HG02642 (cell line): Measurements from ENCODE around the gene TRAF1.

Experiments used
- ATAC-seq: cut with Tn5 transposase; IDR thresholded peaks from one replicate; pipeline ENCODE4 v1.9.1; 2021; ENCODE audit warnings: mild to moderate bottlenecking; ENCODE audit not compliant: unreplicated experiment, poor library complexity

Gene TRAF1

DNA sequence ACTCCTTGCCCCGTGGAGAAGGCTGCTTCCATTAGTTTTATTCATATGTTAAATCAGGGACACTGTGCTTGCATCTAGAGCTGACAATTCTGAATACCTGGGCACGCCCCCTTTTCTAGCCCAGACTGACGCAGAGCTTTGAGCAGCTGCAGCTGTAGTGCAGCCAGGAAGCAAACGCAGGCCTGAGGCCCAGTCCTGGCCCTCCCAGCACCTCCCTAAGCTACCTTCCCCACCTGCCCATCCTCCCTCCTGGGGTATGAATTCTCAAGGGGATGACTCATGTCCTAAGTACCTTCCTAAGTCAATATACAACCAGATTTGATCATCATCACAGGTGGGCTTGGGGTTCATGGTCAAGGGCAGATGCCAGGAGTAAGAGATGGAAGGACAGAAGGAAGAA lies 53.1 kb downstream of the TRAF1 start:
- no peak for ATAC-seq

DNA sequence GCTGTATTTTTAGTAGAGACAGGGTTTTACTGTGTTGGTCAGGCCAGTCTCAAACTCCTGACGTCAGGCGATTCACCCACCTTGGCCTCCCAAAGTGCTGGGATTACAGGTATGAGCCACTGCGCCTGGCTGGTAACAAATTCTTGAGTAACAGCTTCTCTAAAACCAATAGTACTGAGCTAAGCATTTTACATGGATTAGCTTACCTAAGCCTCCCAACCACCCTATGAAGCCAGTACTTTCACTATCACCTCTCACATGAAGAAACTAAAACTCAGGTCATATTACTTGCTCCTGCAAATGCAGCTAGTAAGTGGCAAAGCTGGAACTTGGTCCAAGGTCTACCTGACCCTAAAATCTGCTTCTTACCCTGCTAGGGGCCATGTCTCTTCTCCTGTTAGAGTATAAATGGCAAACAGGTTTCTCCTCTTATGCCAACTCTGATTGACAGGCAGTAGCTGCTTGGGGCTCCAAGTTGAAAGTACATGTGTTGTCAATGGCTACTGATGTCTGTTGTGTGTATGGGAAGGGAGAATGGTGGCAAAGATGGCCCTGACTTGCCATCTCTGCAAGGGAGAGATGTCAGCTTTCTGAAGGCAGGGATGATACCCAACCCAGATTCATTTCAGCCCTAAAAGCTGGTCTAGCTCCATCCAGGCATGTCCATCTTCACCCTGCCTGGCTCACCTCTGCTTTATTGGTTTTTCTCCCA lies 53.6 kb downstream of the TRAF1 start:
- ATAC-seq, result no peak

DNA sequence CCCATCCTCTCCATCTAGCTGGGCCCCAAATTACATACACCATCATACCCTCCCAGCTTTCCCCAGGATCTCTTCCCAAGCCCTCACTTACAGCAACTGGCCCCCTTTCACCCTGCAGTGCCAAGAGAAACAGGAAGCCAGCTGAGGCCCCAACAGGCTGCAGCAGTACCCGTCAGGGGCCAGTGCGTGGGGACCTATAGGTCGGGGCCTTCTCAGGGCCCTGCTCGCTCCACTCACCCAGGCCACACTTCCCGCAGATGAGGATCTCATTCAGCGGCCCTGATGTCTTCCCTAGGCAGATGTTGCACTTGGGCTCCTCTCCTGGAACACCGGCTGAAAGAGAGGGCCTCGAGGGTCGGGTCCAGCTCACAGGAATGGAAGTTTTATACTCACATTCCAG lies 56.4 kb downstream of the TRAF1 start:
- no peak for ATAC-seq

DNA sequence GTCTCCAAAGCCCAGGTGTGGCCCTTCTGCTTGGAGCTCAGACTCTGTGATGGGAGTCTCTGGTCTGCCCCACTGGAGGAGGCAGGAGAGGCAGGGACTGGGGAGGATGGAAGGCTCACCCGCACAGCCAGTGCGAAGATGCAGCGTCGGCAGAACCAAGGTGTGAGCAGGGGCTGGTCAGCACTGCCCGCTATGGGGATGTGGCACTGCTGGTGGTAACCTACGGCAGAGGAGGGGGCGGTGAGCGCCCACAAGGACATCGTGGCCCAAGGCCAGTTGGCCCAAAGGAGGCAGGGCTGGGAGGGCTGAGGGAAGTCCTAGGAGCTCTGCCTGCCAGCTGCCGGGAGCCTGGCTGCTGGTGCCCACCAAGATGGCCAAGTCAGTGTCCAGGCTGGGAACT lies 56.9 kb downstream of the TRAF1 start:
- no peak for ATAC-seq

DNA sequence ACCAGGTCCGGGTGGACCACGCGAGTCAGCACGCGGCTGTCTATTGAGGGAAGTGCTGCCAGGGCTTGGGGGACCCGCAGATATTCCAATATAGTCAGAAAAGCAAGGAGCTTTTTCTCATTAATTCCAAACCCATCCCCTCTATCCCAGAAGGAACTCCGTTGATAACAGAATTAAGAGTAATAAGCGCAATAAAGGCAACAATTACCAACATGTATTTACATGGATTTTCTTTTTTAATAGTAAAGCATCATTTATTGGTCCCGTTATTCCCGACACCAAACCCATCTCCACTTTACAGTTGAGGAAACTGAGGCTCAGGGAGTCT lies 57.3 kb downstream of the TRAF1 start:
- no peak for ATAC-seq

DNA sequence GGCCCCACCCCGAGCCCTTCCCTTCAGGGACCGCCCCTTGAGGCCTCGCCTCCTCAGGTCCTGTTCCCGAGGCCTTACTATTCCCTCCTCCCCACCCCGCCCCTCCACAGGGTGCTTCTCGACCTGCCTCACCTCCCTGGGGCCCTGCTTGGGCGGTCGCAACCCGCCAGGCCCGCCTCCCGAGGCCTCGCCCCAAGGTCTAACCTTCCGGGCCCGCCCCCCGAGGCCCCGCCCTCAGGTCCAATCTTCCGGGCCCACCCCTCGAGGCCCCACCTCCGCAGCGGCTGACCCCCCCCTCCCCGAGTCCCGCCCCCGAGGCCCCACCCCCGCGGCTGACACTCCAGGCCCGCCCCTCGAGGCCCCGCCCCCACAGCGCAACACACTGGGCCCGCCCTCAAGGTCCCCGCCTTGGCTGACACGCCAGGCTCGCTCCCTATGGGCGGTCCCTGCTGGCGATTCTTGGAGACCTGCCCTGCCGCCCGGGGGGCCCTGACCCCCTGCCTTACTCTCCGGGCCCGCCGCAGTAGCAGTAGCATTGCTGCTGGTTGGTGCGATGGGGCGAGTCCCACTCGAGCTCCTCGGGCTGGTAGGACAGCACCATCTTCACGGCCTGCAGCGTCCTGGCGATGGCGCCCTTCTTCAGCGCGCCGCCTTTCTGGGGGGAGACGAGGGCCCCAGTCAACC lies 57.8 kb downstream of the TRAF1 start:
- ATAC-seq, result peak; percentile 88

DNA sequence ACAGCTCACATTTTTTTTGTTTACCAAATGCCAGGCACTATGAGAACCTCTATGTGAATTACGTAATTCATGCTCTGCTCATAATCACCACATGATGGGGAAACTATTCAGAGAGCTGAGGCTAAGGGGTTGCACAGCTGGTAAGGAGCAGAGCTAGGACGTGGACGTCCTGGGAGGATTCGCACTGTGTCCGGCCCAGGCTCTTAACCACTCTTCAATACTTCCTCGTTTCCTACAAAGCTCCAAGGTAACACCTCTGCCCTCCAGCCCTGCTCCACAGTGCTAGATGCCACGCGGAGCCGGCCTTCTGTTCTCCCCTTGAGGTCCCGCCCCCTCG lies 58.3 kb downstream of the TRAF1 start:
- ATAC-seq, result no peak

DNA sequence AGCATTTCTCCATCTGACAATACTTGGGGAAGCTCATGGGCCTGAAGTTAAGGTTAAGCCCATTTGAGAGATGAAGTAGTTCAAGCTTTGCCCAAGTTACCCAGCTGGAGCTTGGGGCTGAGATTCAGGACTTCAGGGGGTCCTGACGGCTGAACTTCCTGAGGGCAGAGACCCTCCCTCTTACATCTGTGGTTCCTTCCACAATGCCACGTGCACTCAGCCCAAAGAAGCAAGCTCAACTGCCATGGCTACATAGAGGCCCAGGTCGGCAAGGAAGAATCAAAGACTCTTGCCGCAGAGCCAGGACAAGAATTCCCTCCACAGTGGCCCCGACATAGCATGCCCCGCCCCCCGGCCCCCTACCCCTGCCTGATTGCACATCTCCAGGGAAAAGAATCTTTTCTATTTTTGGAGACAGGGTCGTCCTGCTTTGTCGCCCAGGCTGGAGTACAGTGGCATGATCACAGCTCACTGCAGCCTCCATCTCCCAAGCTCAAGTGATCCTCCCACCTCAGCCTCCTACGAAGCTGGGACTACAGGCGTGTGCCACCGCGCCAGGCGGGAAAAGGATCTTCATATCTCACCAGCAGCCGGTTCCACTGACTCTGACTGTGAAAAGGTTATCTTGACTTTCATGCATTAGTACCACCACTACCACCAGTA lies 58.8 kb downstream of the TRAF1 start:
- ATAC-seq, result no peak

DNA sequence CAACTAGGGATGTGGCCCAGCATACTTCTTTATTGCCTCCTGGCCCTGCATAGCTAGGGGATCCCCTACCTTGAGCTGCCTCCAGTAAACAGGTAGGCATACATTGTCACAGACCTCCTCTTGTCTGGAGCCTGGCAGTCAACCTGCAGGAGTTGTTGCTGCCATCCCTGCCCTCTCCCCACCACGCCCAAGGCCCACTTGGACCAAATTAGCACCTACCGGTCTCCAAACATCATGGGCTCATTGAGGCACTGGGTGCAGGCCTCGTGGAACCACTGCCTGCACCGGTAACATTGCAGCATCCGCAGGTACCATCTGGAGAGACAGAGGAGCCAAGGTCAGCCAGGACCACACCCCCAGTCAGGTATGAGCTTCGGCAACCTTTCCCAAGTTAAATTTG lies 59.9 kb downstream of the TRAF1 start:
- no peak for ATAC-seq

DNA sequence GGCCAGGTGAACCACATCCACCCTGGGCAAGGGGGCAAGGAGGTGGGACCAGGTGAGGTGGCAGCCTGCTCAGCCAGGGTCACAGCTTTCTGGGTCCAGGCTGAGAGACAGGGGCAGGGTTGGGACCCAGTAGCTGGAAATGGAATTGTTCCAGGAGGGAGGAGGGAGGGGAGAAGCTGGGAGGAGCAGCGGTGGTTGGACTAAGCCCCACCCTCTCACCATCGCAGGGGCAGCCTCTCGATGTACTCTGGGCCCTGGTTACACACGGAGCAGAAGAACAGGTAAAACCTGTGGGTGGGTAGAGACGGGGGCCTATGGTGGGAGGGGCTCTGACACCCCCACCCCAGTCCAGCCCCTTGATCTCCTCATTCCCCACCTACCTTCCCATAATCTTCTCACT lies 60.8 kb downstream of the TRAF1 start:
- no peak for ATAC-seq

DNA sequence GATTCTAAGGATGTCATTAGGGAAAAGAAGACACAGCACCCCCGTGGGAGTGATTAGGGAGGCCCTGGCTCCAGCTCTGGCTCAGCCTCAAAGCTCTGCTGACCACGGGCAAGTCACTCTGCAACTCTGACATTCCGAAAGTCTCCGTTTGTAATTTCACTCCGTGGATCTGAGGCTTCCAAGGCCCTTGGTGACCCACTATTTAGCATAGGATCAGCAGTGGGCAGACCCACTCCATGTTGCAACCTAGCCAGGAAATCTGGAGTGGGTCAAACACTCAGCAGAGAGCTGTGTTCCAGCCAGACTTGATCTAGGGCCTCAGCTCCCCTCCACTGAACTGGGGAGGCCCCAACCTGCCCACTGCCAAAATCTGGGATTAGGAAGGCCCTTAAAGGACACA lies 61.4 kb downstream of the TRAF1 start:
- ATAC-seq, result no peak

DNA sequence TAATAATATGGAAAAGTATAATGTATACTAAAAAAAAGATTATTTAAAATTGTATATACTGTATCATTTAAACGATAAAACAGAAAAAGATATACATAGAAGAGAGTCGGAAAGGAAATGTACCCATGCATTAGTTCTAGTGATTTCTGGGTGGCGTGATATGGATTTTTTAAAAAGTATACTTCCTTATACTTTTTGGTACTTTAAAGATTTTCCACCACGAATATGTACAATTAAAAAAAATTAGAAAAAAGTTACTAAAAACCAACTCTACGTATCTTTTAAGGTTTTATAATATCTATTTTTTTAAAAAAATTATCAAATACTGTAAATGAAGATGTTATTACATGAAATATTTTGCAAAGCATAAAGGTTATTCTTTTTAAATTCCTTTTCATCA lies 61.9 kb downstream of the TRAF1 start:
- ATAC-seq, result no peak

DNA sequence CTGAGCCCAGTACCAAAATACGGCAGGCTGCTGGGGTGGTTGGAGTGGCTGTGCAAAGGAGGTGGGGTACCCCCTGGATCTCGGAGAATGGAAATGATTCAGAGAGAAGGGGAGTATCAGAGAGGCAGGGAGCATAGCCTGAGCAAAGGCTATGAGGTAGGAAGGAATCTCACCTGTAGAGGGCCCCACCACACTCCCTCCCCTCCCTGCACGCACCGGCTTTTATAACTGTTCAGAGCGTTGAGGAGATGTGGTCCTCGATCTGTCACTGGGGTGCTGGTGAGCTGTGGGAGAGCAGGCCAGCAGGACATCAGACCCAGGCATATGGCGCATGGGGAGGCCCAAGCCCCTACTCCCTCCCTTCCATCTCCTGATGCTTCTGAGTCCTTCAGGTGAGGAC lies 62.8 kb downstream of the TRAF1 start:
- no peak for ATAC-seq

DNA sequence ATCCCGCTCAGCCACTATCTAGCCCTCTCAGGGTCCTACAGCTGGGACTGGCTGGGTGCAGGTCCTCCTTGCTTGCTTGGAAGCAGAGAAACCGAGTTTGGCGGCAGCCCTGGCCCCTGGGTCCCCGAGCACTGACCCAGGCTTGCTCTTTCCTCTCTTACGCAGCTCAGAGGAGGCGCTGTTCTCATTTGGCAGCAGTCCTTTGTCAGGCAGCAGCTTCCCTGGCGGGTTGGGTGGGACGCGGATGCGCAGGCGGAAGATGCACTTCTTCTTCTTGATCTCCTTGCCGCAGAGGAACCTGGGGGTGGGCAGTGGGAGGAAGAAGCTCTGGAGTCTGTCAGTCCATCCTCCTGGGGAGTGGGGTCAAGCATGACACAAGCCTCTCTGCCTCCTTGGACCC lies 64.1 kb downstream of the TRAF1 start:
- no peak for ATAC-seq

DNA sequence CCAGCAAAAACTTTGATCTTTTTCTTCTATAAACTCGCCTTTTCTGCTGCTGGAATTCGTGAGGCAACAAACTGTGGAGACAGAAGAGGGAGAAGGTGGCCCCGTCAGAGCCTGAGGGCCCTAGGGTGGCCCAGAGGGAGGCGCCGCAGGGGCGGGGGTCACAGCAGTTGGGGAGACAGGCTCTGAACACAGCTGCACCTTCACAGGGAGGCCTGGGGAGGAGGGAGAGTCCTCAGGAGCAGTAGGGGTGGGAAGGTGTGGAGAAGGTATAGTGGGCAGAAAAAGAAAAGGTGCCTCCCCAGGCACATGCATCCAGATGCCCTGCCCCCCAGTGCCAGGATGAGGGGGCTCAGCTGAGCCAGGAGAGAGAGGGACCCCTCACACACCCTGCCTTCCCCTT lies 64.7 kb downstream of the TRAF1 start:
- no peak for ATAC-seq

DNA sequence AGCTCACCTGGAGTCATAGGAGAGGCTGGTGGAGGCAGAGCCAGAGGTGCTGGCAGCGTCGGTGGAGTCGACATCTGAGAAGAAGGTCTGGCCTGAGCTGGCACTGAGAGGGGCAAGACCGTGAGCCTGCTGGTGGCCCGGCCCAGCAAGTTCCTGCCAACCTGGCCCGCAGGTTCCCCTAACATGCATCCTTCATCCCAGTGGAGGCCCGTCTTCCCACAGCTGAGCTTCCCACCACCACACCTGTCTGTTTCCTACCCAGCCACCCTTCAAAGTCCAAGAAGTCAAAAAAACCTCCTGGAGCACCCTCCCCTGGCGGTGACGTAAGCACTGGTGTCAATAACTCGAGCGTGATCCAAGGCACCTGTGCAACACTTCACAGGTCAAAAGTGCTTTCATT lies 66.5 kb downstream of the TRAF1 start:
- ATAC-seq, result no peak

DNA sequence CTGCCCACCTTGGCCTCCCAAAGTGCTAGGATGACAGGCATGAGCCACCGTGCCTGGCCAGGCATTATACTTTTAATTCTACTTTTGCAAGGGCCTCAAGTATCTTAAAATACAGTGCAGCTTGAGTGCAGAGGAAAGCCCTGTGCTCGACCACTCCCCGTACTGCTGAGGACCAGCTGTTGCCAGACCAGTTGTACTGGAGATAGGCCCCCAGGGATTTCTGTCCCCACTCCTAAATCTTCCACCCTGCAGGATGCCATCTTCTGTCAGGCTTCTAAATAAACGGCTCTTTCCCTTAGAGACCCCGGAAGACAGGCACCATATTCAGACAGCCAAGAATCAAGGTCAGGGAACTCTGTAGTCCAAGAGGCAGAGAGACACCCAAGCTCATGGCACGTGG lies 67.2 kb downstream of the TRAF1 start:
- no peak for ATAC-seq

DNA sequence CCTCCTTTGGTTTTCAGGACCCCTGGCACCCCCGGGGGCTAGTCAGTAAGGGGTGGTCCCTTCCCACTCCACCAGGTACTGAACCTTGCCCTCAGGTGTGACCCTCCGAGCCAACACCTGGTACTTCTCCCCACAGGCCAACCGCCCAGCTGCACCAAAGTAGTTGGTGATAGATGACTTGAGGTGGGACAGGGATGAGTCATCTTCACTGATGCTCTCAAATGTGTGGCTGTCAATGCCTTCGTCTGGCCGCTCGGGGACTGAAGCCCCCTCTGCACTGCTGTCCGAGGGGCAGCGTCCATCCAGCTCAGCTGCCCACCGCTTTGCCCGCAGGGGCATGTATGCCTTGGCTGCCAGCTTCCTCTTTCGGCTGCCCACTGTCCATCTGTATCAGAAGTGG lies 68.7 kb downstream of the TRAF1 start:
- ATAC-seq, result no peak

DNA sequence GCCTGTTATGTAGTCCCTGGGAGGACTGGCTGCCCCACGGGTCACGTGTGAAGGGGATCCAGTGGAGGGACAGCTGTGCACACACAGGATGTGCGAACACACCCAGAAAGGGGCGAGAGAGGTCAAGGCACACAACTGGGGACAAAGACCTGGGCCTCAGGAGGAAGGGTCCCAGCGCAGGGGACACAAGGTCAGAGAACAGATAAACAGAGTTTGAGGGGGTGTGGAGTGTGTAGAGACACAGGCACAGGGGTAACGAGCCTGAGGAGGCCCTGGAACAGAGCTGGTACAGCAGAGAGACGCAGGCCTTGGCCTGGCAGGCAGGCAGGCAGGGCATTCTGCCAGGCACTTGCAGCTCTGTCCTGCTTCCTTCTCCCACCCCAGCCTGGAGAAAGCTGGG lies 69.1 kb downstream of the TRAF1 start:
- no peak for ATAC-seq

DNA sequence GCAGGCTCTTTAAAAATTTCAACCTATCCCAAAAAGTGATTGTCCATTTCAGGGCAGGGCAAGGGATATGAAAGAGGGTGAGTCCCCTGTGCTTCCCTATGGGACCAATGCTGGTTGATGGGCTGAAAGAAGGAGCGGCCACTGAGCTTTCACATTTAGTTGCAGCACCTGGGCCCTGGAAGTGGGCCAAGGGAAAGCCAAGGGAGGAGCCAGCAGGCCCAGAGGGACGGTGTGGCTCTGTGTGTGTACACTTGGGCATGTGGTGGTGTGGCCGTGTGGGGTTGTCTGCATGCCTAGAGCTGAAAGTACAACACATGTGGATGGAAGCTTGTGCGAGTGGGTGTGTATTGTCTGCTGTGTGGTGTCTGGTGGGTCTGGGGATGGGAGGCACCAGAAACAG lies 69.9 kb downstream of the TRAF1 start:
- ATAC-seq, result no peak

DNA sequence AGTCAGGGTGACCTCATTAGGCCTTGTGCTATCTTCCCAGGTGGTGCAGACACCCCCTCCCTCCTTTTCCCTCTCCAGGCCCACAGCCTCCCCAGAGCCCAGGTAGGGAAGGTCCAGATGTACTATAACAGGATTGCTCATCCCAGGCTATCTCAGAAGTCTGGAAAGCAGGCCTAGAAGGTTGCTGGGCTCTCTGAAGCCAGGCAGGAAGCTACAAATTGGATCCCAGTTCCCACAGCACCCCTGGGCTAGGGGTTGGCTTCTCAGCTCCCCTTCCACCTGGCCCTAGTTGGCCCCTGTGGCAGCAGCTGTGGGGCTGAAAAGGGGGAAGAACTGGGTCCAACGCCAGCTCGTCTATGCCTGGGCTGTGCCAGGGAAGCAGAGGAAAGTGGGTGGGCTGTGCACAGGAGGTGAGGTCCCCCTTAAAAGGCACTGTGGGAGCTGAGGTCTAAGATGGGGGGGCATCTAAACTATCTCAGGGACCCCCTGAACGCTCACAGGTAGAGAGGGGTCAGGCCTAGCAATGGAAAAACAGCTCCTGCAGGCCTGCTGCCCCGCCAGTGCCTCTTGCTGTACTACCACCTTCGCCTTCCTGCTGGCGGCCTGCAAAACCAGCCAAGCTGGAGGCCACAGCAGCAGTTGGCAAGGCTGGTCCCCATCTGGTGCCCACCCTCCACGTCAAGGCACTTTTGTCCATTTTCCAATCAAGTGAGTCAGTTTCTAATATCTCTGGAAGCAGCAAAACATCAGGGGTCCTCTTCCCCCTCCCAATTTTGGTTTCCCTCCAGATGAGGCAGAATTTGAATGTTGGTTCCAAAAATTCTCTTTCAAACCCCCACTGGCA lies 70.5 kb downstream of the TRAF1 start:
- ATAC-seq, result no peak
